ENCODE results near the gene LRAT. TPM values are rescaled to one million over a fixed set of nuclear protein-coding genes. Genes with fewer than 3 reads are reported as not detected.

Gene LRAT
- total RNA-seq, result 1 to 10 TPM in 1 of 6 donors, under 1 TPM in 4, not detected in 1; 0.22 to 1.7 (median 0.69) TPM

DNA sequence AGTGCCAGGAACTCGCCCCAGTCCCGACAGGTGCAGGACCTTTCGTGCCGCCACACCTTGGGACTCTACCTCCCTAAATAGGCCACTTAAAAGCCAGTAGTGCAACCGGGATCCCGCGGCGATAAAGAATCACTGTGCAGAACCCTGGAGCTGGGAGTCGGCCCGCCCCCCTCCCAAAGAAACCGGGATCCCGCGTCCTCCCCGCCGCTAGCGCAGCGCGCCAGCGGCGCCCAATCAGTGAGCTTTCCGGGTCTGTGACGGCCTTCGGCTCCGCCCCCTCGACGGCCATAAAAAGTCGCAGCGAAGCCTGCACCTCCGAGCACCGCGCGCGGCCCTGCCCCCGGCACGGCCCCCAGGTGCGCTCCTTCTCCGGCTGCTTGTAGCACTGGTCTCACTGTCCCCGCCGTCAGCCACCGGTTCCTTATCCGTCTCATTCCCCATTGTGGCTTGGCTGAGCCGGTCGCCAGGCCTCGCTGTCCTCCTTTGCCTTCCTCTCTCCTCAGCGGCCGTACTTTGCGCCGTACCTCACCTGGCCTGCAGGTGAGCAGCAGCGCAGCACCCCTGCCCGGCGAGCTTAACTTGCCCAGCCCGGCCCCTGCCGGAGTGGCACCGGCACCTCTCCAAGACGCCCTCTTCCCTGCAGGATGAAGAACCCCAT, at the start of gene LRAT:
TSS of gene LRAT (plus strand) at position 318 of the 658 bp plus-strand sequence. CDS start at position 645, 327 bp downstream.
- H3K4me1 ChIP-seq, result peaks cover 15 to 34% (median 29%) of the 10 kb centered on the region in 4 donors
- DNase-seq (peak; percentile 58 to 91), ATAC-seq (ENCODE audit: low FRiP score in 2 of 2) (peak; percentile 88 to 90)
- WGBS, 2 donors, result 0 to 5% methylated on average over 5 to 30 of the region's 55 CpGs
- peaks cover 0 to 30% (median 13%) of the 10 kb centered on the region in 4 donors for H3K27me3 ChIP-seq
- H3K4me3 ChIP-seq, result peak within 1 kb of the TSS; percentile 19 to 60 (median 48)
- no peak within 1 kb of the TSS for H3K27ac ChIP-seq
- no peaks in the 10 kb centered on the region for H3K36me3 ChIP-seq
- TF ChIP-seq POLR2A (IDR thresholded peaks at IDR 0.05) (peak in 1 of 4 donors; percentile 50), EP300 (IDR thresholded peaks at IDR 0.05) (no peak), POLR2AphosphoS5 (IDR thresholded peaks at IDR 0.05) (peak in 1 of 2 donors; percentile 53)
- TF ChIP-seq, protein P1, sequence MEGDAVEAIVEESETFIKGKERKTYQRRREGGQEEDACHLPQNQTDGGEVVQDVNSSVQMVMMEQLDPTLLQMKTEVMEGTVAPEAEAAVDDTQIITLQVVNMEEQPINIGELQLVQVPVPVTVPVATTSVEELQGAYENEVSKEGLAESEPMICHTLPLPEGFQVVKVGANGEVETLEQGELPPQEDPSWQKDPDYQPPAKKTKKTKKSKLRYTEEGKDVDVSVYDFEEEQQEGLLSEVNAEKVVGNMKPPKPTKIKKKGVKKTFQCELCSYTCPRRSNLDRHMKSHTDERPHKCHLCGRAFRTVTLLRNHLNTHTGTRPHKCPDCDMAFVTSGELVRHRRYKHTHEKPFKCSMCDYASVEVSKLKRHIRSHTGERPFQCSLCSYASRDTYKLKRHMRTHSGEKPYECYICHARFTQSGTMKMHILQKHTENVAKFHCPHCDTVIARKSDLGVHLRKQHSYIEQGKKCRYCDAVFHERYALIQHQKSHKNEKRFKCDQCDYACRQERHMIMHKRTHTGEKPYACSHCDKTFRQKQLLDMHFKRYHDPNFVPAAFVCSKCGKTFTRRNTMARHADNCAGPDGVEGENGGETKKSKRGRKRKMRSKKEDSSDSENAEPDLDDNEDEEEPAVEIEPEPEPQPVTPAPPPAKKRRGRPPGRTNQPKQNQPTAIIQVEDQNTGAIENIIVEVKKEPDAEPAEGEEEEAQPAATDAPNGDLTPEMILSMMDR (IDR thresholded peaks at IDR 0.05), result peak in 4 of 6 experiments; percentile 34 to 65 (median 56)
- H3K9me3 ChIP-seq, result no peaks in the 10 kb centered on the region

DNA sequence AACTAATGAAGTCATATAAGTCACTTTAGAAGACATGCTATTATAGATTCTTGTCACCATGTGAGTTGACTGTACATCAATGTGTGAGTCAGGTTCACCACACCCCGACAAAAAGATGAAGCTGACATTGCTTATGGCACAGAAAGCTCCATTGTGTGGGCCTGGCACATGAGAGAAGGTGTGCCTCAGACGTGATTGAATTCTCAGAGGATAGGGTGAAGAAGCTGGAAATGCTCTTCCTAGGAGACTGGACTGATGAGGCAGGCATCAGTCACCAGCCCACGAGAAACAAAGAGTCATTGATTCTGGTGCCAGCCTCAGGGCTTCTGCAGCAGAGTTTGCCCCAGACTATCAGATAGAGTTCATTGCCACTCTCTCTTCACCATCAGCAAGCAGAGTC, 35.9 kb upstream of the LRAT start:
- no peak for TF ChIP-seq POLR2AphosphoS5 (IDR thresholded peaks at IDR 0.05)
- TF ChIP-seq, protein P1 (IDR thresholded peaks at IDR 0.05), result no peak
- no peak for TF ChIP-seq EP300 (IDR thresholded peaks at IDR 0.05)
- no peak for TF ChIP-seq POLR2A (IDR thresholded peaks at IDR 0.05)
- 70 to 75% methylated on average over 3 of the region's 3 CpGs for WGBS, 2 donors
- H3K9me3 ChIP-seq, result no peaks in the 10 kb centered on the region
- H3K4me3 ChIP-seq, result no peak overlapping the region
- no peak for DNase-seq
- no peak for ATAC-seq (ENCODE audit: low FRiP score in 2 of 2)
- no peaks in the 10 kb centered on the region for H3K4me1 ChIP-seq
- no peaks in the 10 kb centered on the region for H3K27me3 ChIP-seq
- no peaks in the 10 kb centered on the region for H3K36me3 ChIP-seq
- H3K27ac ChIP-seq, result no peak overlapping the region

DNA sequence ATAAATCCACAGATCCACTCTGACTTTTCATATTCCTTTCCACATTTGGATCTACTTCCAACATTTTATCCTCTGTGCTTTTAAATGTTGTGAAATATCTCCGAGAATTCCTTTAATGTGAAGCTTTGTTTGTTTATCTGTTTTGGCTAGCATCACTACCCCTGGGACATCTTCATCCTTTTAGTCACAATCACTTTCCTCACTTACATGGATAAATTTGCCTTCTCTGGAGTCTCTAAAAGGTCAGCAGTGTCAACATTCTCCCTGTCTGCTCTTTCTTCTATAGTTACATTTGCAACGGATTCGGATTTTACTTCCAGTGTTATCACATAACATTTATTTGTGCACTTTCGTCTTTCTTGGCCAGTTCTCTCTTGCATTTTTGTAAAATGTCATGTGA, 34.2 kb upstream of the LRAT start:
- H3K9me3 ChIP-seq, result no peaks in the 10 kb centered on the region
- 45 to 62% methylated on average over 4 of the region's 4 CpGs for WGBS, 2 donors
- no peak overlapping the region for H3K27ac ChIP-seq
- H3K4me3 ChIP-seq, result no peak overlapping the region
- H3K4me1 ChIP-seq, result no peaks in the 10 kb centered on the region
- no peak for TF ChIP-seq POLR2AphosphoS5 (IDR thresholded peaks at IDR 0.05)
- TF ChIP-seq, protein P1 (IDR thresholded peaks at IDR 0.05), result no peak
- no peak for TF ChIP-seq POLR2A (IDR thresholded peaks at IDR 0.05)
- TF ChIP-seq EP300 (IDR thresholded peaks at IDR 0.05), result no peak
- no peaks in the 10 kb centered on the region for H3K36me3 ChIP-seq
- H3K27me3 ChIP-seq, result no peaks in the 10 kb centered on the region
- ATAC-seq (ENCODE audit: low FRiP score in 2 of 2) (peak in 1 of 2 donors; percentile 61), DNase-seq (no peak)

DNA sequence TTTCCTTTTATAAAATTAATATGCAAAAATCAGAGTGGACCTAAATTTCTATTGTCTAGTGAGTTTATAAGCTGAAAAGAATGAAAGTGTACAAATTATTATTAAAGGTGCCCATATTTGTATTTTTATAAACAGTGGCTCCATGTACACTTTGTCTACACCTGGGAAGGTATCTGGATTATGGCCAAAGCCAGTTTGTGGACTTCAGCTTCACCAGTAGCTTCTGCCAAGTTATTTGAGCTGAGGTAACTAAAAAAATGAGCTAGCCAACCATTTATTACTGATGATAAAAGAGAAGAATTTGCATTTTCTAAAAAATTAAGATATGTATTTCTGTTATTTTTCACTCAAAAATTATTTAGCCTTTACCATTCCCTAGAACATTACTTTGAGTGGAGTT, 32.3 kb upstream of the LRAT start:
- no peak overlapping the region for H3K27ac ChIP-seq
- no peaks in the 10 kb centered on the region for H3K4me1 ChIP-seq
- DNase-seq (no peak), ATAC-seq (ENCODE audit: low FRiP score in 2 of 2) (no peak)
- no peaks in the 10 kb centered on the region for H3K27me3 ChIP-seq
- H3K36me3 ChIP-seq, result no peaks in the 10 kb centered on the region
- H3K4me3 ChIP-seq, result no peak overlapping the region
- TF ChIP-seq POLR2AphosphoS5 (IDR thresholded peaks at IDR 0.05) (no peak), POLR2A (IDR thresholded peaks at IDR 0.05) (no peak), EP300 (IDR thresholded peaks at IDR 0.05) (no peak)
- TF ChIP-seq, protein P1 (IDR thresholded peaks at IDR 0.05), result no peak
- H3K9me3 ChIP-seq, result no peaks in the 10 kb centered on the region
